NCI-H446 treated with DMSO at 0.1 percent for 48 hours (cell line): ENCODE results near the gene GP2.

Experiments used
- DNase-seq: peaks from one replicate; lab custom pipeline; 2025; lab: John Stamatoyannopoulos, UW

GP2 gene

DNA sequence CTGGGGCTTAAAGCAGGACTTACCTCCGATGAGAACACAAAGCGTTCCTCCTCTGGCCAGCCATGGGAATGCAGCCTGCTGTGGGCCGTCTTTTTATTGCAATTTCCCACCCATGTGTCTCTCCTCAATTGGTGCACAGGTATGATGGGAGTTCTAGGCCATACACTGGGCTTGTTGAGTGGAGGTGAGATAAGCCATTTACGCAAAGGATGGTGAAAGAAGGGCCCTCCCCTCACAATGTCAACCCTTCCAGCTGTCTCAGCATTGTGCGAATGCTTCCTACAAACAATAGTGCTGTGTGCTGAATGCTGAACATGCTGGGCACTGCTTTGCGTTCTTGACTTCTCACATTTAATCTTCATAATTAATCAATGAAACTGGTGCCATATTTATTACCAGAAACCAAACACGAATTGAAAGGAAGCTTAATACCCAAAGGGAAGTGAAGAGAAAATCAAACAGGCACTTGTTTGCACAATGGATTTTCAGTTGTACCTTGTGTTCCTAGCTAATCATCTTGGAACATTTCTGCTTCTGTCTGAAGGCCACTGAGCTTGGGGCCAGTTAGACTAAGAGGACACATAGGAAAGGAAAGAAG lies at the start of gene GP2:
GP2 (minus strand) TSS at position 70 of the 598 bp plus-strand sequence. CDS start 1,082 bp downstream, outside the sequence.
- no peak for DNase-seq

DNA sequence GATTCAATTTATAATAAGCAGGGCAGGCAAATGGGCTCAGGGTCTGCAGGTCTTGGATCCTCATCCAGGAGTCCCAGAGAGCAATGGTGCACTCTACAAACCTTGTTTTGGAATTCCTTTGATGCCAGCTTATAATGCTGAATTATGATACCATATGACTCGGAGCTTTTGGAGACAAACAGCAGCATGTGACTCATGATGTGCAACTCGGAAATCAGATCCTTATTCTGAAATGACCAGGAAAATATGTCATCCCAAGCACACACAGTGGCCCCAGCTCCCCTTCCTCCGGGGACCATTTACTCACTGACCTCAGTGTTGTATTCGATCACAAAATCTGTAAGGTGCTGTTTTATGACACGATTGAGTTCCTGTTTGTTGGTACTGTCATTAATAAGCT lies 45.4 kb upstream of the GP2 start:
- no peak for DNase-seq

DNA sequence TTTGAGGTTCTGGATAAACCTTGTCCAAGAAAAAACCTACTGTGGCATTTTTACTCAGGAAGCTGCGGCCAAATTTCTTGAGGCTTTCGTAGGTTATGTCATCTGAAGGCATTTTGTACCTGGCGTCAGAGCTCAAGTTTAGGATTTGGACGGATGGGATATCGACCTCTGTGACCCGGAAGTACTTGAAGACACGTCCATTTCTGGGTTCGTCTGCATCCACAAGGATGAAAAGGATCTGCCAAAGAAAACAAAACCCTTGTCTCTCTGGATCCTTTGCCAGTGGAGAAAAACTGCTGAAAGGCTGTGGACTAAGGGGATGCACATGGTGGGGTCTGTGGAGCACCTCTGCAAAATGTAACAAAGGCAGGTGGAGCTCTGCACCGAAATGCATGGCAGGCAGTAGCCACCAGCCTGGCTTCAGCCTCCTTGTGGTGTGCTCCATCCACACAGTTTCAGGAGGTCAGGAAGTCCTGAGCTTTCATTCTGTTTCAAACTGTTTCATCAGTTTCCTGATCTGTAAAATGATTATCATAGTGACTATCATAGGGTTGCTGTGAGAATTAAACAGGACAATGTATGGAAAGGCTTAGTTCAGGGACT lies 42.2 kb upstream of the GP2 start:
- no peak for DNase-seq

DNA sequence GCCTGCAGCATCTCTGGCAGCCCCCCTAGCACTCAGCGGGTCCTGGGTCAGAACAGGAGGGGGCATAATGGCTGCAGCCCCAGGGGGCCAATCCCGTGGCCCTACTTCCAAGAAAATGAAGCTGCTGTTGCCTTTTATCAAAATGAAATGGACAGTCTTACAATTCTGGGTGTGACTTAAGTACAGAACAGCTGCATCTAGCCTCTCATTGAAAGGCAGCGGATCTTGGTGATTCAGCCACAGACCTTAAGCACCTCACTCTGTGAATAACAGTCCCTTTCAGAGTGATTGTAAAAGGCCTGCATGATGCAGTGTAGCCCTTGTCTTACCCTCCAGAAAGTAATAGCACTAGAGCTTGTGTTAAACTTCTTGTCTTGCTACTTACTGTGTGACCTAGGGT lies 36.7 kb upstream of the GP2 start:
- DNase-seq = no peak

DNA sequence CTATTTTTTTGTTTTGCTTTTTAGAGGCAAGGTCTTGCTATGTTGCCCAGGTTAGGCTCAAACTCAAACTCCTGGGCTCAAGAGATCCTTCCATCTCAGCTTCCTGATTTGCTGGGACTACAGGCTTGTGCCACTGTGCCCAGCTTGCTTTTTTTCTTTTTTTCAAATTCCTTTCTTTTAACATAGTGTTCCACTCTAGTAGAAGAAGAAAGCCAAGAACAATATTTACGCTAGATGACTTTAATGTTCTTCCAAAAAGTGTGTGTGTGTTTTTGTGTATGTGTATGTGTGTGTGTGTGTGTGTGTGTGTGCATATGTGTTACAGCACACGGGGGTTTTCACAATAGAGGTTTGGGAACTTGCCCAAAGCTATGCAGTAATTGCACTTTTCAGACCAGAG lies 35.9 kb upstream of the GP2 start:
- no peak for DNase-seq

DNA sequence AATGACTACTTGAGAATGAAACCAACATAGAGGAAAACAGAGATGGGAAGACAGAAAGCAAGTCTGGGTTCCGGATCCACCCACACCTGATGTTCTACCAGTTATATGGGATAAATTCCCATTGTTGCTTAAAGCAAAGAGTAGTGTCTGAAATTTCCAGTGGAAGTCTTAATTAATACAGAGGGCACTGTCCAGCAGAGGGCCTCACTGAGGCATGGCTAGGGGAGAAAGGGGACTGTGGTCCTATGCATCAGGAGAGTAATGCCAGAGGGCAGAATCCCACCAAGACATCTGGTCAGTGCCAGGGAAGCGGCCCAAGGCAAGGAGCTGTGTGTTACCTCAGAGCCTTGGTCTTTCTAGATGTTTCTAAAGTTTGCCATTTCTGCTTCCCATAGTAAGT lies 32.7 kb upstream of the GP2 start:
- DNase-seq = no peak

DNA sequence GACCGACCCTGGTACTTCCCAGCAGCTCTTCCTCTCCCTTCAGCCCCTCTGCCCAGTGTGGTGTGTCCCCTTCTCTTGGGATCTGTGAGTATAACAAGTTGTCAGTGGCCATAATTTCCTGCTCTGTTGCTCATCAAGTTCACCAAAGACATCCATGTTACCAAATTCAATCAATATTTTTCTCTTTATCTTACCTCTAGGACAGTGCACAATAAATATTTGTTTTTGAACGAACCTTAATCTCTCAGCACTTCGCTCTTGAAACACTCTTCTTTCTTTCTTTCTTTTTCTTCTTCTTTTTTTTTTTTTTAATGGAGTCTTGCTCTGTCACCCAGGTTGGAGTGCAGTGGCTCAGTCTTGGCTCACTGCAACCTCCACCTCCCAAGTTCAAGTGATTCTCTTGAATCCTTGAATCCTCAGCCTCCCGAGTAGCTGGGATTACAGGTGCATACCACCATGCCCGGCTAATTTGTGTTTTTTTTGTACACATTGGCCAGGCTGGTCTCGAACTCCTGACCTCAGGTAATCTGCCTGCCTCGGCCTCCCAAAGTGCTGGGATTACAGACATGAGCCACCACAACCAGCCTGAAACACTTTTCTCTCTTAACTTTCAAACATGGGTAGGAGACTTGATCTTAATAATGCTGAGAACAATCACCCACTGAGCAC lies 27.9 kb upstream of the GP2 start:
- no peak for DNase-seq

DNA sequence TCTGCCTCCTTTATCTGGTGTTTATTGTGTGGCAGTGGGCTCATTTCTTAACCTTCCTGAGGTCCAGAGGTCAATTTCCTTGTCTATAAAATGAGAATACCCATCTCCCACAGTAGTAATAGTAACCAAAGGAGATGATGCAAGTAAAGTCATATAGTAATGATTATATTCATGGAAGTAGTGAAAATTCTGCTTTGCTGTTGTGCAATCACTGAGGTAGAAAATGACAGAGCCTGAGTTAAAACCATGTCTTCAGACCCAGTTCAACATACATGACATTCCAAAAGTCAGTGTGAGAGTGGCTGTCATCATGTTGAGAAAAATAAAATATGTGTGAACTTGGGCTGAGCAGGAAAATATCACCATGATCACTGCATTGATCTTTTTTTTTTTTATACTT lies 26.1 kb upstream of the GP2 start:
- DNase-seq = no peak

DNA sequence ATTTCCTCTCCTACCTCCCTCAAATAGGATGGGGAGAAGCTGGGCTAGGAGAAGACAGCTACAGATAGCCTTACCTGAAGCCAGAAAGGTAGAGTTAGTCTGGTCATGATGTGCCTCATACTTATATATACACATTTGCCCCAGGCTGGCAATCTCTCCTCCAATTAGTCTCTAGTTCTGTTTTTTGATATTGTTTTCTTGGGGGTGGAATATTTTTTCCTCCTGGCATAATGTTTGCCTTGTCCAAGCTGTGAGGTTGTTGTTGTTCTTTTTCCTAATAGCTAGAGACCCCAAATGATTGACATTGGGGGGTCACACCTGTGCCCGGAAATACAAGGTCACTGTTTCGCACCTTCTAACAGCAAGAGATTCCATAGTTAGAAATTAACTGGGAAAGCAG lies 25.3 kb upstream of the GP2 start, which contains the start of gene UMOD:
UMOD (minus strand) TSS at position 101 of the 400 bp plus-strand sequence. CDS start 1,978 bp downstream, outside the sequence.
- DNase-seq = no peak

DNA sequence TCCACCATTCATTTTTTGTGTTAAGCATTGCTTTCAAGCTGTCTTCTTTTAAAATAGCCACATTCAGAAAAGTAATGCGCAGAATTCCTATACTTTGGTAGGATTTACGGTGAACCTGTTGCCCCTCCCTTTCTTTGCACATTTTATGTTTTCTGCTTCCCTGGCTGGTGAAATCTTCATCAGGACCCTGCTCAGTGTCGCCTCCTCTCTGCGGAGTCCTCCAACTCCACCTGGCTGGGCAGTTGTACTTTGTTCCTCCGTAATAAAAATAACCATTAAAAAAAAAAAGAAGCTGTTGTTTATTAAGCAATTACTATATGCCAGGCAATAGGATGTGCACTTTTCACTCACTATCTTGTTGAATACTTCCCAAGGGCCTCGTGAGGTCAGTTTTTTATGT lies 22.3 kb upstream of the GP2 start:
- DNase-seq = no peak

DNA sequence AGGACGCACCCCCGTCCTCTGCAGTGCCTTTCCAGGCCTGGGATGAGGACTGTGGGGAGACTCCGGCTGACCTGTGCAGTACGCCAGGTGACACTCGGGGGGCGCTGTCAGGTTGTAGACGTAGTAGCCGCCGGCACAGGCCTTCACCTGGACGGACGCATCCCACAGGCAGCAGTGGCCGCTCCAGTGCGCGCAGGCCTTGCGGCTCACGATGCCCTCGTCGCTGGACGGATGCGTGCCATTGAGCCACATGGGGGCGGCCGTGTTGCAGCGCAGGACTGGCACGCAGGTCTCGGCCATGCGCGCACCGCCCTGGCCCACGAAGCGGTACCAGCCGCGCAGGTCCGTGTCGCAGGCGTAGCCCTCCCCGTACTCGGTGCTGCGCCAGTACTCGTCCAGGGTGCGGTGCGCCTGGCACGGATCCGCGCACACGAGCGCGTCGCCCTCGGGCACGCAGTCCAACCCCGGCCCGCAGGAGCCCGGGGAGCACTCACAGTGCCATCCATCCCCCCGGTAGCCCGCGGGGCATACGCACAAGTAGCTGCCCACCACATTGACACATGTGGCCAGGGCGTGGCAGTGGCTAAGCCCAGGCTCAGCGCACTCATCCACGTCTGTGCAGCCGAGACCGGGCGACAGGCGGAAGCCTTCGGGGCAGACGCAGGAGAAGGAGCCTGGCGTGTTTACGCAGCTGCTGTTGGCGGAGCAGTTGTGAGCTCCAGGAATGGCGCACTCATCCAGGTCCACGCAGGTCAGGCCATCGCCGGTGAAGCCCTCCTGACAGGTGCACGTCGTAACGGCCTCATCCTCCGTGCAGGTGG lies 21.3 kb upstream of the GP2 start:
- DNase-seq = no peak

DNA sequence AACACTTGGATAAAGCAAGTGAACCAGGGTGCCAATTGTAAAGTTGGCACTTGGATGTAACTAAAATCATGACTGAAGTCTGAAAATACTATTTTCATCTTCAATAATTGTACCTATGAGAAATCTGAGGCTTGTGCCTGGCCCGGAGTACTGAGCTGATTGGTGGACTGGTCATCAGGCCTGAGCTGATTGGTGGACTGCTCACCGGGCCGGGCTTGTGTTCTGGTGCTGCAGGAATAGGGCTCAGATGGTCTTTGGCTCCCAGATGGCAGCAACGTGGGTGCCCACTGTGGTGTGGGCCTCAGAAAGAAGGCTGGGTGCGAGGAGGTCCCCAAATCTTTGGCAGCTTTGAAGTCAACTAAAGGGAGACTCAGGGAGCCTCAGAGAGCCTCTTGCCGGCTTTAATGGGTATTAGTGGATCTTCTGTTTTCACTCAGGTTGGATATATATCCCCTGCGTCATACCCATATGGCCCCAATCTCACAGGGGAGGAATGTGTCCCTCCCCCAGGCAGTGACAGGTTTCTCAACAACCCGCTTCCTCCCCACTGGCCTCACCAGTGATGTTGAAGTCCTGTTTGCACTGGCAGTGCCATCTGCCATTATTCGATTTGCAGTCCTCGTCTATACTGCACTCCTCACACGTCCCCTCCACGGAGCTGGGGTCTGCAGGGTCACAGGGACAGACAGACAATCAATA lies 20.5 kb upstream of the GP2 start:
- no peak for DNase-seq

DNA sequence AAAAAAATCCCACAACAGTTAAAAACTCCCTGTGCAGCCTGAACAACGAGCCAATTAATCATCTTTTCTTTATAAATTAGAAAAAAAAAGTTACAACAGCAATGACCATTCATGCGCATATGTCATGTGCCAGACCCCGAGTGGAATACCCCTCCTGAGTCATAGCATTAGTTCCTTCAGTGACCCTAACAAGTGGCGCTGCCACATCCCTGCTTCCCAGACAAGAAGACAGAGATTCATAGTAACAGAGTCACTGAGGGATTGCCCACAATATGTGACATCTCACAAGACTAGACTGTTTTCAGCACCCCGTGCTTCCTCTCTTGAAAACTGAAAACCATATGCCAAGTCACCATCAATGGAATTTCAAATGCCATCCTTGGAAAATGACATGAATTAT lies 17.3 kb upstream of the GP2 start:
- DNase-seq = no peak

DNA sequence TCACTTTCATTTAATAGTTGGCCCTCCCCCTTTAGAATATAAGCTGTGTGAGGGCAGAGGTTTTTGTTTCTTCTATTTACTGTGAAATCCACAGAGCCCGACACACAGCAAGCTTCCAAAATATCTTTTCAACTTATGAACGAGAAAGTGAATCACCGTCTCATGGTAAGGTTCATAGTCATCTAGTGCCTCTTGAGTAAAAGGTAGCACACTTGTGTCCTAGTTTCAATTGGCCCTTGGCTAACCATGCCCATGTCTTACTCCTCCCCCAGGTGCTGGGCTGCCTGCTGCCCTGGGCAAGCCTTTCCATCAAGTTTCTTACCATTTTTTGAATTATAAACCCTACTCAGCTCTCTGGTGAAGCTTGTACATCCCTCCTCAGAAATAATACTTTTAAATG lies 12.4 kb upstream of the GP2 start:
- DNase-seq = no peak

DNA sequence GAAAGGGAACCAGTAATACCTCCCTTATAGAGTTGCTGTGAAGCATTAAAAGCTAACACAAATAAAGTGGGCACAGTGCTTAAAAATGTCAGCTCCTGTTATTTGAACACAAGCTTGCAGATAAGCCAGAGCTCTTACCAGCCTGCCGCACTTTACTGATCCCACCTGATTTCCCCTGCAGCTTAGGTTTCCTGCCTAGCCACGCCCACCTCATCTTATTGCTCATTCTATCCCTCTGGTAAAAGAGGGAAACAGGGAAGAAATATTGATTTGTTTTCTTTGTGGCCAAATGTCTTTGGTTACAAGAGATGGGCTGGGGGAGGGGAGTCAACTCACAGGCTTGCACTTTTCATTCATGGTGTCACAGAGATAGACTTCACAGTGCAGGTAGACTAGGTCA lies 9.6 kb upstream of the GP2 start:
- DNase-seq = no peak

DNA sequence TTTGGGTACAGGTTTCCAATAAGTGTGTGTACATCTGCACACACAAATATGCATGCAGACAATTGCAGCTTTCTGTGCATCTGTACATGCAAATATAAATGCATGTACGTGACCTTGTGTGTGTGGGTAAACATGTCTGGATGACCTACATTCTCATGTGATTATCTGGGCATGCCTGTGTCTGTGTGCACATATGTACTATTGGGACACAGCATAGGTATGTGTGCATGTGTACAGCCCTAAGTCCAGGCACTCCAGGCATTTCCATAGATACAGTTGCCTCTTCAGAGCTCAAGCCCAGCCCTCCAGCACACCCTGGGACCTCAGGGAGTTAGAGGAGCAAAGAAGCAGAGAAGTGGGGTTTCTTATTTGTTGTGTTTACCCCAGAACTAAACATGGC lies 7.1 kb upstream of the GP2 start:
- DNase-seq = no peak

DNA sequence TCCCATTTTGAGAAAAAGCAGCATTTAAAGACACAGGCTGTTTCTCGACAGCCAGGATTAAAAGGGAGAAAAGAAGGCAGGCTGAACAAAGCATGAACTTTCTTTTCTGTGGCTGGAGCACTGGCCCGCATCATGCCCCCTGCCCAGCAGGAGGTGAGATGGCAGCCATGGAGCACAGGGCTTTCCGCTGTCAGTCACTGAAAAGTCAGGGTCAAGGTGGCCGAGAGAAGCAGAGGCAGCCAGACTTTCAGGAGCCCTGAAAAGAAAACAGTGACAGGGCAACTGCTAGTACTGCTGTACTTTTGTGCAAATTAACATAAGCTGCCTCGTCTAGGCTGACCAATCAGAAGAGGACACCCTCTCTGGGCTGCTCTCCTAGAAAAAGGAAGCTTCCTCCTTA lies 5.8 kb upstream of the GP2 start:
- DNase-seq = no peak

DNA sequence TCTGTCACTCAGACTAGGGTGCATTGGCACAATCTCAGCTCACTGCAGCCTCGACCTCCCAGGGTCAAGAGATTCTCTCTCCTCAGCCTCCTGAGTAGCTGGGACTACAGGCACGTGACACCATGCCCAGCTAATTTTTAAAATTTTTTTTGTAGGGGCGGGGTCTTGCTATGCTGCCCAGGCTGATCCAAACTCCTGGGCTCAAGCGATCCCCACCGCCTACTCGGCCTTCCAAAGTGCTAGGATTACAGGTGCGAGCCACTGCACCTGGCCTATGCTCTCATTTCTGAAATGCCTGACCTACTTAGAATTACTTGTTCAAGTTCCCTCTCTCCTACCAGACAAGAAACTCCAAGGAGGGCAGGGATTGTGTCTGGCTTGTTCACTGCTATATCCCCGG lies 5.1 kb upstream of the GP2 start:
- DNase-seq = no peak

DNA sequence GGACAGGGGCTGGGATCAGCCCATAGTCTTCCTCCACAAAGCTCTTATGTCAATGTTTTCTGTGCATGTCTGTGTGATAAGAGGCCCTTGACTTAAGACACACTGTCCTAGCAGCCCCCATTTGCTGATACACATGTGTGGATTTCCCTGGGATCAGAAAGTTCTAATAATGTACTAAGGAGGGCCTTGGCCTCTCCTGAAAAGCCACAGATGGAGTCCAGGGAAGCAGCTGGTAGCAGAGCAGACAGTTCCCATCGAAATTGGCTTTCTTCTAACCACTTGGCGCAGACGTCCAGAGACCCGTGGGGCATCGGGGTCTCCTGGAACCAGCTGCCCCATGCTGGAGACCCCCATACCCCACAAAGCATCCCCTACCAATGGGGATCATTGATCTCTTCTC lies 4.3 kb upstream of the GP2 start:
- DNase-seq = no peak

DNA sequence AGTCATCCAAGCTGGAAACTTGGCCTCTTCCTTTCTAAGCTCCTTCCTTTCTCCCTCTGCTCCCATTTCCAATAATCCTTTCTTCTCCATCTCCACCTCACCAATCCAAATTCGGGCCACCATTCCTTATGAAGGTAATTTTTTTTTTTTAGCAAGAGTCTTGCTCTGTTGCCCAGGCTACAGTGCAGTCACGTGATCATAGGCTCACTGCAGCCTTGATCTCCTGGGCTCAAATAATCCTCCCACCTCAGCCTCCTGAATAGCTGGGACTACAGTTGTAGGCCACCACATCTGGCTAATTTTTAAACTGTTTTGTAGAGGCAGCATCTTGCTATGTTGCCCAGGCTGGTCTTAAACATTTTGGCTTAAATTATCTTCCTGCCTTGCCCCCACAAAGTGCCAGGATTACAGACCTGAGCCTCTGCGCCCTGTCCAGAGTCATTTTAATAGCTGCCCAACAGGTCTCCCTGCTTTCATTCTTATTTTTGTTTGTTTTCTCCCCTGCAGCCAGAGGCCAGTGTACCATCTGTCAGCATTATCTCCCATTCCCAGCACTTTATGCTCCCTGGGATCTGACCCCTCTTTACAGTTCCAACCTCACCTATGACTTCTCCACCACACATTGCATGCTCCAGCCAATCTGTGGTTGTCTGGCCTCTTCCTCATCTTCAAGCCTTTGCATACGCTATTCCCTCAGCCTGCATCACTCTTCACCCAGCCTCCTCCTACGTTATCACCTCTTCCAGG lies 2.3 kb upstream of the GP2 start:
- no peak for DNase-seq

DNA sequence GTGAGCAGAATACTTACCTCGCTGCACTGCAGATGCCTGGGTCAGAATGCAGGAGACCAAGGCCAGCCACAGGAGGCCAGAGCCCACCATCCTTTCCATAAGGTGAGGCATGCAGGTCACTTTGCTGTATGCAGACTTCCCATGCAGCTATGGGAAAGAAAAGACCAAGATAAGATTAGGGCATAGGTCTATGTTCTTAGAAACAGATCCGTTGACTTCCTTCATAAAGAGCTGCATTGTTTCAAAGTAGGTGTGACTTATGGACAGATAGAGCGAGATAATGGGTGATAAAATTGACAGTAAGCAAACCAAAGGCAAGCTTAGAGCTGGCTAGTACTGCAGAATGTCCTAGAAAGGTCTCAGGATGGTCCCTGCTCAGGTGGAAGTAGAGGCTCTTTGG lies 992 bp downstream of the GP2 start:
- no peak for DNase-seq

DNA sequence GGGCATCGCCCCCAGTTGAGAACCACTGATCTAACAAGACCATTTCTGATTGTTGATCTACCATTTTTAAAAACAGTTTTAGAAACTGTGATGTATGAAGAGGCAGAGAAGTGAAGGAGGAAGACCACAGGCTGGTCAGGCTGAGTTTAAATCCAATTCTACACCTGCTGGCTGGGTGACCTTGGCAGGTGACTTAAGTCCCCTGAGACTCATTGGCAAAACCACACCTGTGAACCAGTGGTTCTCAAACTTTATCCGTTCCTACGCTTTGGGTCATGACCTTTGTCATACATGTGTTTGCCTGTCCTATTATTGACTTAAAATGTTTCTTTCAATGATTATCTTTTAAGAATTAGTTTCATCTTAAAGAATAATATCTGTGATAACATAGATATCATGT lies 2.3 kb downstream of the GP2 start:
- no peak for DNase-seq
